Kasumi-1 (cell line): ENCODE results near the gene IGF2R.
"Not testable (repeated sequence)": the region's sequence is repeated elsewhere in the genome, so short reads cannot be mapped to it uniquely, and the experiment has no call there.

Experiments used
- DNase-seq, 2 experiments: peaks; one replicate each; lab custom pipeline; 2025; lab: John Stamatoyannopoulos, UW

The IGF2R gene

DNA sequence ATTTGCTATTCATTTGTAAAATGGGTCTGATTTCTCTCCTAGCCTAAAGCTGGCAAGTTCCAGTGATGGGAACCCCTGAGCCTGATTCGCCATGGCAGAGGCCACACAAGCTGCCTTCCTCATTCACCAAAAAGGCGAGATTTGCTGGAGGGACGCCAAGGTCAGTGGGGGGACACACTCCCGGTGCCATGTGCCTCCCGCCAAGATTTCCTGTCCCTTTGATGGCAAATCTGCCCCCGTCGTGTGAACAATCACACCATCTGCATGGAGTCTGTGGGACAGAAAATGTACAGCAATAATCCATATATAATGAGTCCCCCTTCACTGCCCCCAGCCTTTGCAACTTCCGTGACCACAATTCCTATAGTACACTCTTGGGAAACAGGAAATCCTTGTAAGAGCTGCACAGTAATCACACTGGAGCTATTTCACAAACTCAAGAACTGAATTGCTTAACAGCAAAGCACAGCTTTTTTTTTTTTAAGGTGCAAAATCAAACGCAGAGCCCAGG is 15.7 kb upstream of the IGF2R start:
- DNase-seq: peak; percentile 85 to 88

DNA sequence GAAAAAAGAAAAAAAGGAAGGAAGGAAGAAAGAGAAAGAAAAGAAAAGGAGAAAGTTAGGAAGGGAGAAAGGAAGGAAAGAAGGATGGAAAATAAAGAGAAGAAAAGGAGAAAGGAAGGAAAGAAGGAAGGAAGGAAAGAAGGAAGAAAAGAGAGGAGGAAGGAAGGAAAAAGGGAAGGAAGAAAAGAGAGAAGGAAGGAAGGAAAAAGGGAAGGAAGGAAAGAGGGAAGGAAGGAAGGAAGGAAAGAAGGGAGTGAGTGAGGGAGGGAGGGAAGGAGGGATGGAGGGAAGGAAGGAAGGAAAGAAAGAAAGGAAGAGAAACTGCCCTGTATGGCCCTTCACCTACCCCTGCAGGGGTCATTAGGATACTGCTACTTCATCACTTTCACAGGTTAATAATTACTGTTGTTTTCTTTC is 12.9 kb upstream of the IGF2R start:
- no peak for DNase-seq

DNA sequence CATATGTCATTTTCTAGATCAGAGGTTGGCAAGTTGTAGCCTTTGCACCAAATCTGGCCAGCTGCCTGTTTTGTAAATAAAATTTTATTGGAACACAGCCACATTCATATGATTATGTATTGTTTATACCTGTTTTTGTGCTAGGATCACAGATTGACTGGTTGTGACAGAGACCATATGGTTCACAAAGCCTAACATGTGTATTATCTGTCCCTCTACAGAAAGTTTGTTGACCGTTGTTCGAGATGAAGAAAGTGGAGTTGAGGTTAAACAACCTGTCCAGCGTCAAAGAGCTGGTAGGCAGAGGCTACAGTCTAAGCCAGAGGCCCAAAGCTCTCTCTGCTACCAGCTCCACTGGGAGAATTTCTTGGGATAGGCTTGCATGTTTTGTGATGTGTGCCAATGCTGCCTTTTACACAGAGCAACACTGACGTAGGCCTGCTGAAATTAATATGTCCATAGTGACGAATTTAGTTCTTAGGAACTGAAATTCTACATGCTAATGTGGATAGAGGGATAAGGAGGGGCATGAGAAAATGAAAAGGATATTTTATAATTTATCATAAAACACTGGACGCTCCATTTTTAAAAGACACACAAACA is 11.7 kb upstream of the IGF2R start:
- no peak for DNase-seq

DNA sequence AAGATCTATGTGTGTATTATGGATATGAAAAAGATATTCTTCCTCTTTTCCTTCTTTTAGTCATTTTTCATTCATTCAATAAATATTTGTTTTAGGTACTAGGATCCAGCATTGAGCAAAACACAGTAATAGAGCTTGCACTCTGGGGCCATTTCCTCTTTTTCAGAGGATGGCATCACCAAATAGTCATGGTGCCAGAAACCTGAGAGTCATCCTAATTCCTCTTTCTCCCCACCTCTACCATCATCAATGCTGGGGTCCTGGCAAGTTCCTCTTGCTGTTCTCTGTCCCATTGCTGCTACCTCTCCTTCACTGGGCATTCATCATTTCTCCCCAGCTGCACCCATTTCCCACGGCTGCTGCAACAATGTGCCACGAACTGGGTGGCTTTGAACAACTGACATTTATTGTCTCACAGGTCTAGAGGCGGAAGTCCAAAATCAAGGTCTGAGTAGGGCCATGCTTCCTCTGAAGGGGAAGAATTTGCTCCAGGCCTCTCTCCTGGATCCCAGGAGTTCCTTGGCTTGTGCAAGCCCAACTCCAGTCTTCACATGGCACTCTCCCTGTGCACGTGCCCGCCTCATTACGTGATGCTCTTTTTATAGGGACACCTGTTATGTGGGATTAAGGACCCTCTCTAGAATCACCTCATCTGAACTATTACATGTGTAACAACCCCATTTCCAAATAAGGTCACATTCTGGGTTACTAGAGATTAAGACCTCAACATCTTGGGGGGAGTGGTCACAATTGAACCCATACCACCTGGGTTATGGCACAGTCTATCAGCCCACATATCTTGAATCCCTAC is 9.5 kb upstream of the IGF2R start:
- peak; percentile 60 to 69 for DNase-seq

DNA sequence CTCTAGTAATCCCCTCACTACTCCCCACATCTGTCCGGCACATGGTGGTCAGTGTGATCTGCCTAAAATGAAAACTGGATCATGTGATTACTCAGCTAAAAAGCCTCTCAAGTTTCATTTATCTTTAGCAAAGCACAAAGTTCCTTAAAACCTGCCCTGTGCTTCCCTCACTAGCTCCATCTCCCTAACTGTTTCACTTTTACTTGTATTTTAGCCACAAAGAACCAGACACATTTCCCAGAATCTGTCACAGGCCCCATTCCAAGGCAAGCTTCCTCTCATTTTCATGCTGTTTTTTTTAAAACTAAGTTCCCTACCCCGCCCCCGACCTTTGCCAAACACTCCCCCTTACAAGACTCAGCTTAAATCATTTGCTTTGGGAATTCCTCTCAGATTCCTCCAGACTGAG is 8.9 kb upstream of the IGF2R start:
- no peak for DNase-seq

DNA sequence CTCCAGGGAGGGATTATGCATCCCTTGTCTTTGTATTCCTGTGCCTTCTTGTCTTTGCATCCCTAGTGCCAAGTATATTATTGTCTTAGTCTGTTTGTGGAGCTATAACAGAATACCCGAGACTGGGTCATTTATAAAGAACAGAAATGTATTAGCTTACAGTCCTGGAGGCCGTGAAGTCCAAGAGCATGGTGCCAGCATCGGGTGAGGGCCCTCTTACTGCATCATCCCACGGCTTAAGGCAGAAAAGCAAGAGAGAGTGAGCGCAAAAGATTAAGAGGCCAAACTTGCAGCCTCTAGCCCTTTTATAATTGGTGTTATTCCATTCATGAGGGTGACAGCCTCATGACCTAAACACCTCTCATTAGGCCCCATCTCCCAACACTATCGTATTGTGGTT is 8.4 kb upstream of the IGF2R start:
- DNase-seq: no peak

DNA sequence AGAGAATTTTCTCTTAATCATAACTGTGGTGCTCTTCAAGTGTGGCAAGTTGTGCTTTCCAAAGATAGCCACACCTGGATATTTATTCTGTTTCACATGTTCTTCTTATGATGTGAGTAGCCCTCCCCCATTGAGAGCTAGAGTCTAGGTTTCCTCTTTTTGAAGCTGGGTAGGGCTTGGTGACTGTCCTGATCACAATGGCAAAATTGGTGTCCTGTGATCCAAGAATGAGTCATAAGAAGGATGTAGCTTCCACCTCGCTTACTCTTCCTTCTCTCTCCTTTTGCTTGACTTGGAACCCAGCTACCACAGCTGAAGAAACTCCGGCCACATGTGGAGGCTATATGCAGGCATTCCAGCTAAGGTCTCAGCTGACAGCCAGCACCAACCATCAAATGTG is 7.4 kb upstream of the IGF2R start:
- DNase-seq: peak; percentile 6 to 23

DNA sequence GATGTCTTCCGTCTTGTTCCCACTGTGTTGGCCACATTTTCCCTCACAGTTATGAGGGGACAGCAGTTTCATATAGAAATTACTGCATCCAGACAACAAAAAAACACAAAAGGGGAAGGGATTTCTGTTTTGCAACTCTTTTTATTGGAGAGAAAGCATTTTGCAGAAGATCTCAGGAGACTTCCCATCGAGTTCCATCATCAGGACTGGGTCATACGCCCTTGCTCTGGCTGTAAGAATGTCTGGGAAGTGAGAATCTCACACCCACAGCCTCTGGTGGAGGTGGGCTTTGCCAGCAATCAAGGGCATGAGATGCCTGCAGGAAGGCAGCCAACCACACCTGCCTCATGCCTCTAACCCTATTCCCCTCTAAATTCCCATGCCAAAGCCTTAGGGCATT is 5.8 kb upstream of the IGF2R start:
- no peak for DNase-seq

DNA sequence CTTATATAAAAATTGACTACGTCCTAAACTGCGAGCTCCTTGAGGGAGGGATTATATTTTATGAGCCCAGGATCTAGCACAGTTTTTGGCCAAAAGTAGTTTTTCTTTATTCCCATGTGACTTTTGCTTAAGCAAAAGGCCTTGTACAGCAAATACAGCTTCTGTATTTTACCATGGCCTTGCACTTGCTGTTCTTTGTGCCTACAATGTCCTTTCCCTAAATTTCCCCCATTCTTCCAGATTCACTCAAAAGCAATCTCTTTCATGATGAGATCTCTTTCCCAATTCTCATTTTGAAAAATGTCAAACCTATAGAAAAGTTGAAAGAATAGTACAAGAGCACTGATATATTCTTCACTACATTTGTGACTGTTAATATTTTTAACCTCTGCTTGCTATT is 4.8 kb upstream of the IGF2R start:
- DNase-seq: no peak

DNA sequence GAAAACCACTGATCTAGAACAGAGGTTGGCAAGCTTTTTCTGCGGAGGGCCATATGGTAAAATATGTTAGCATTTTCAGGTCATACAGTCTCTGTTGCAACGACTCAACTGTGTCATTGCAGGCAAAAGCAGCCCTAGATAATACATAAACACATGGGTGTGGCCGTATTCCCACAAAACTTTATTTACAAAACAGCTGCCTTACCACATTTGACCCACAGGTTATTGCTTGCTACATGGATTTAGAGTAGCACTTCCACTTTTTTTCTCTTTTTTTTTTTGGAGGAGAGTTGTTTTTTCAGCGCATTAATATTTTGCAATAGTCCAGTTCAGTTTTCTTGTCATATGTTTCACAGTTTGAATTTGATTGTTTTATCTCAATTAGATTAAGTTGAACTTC is 2.5 kb upstream of the IGF2R start:
- no peak for DNase-seq

DNA sequence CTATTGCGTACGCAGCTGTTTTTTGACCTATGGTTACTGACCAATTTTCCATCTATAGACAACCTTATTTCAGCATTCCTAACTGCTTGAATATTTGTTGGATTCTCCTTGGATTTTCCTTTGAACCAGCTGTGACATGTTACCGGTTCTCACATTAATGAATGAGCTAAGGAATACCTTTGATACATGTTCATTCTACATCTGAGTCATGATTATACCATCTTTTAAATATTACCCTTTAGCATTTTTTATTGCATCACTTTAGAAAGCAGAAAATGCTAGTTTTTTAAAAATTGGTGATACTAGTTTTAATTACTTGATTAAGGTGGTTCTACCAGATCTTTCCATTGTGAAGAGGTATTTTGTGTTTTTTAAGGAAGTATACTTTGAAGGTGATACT is 1.9 kb upstream of the IGF2R start:
- no peak for DNase-seq

DNA sequence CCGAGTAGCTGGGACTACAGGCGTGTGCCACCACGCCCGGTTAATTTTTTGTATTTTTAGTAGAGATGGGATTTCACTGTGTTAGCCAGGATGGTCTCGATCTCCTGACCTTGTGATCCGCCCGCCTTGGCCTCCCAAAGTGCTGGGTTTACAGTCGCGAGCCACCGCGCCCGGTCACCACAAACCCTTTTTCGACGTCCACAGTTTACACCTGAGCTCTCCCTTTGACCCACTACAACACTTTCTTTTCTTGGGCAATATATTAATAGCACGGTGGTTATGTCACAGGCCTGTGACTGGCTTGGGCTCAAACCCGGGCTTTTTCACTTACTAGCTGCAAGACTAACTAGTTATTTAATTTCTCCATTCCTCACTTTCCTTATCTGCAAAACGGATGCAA is 1.3 kb upstream of the IGF2R start:
- DNase-seq: not testable (repeated sequence)

DNA sequence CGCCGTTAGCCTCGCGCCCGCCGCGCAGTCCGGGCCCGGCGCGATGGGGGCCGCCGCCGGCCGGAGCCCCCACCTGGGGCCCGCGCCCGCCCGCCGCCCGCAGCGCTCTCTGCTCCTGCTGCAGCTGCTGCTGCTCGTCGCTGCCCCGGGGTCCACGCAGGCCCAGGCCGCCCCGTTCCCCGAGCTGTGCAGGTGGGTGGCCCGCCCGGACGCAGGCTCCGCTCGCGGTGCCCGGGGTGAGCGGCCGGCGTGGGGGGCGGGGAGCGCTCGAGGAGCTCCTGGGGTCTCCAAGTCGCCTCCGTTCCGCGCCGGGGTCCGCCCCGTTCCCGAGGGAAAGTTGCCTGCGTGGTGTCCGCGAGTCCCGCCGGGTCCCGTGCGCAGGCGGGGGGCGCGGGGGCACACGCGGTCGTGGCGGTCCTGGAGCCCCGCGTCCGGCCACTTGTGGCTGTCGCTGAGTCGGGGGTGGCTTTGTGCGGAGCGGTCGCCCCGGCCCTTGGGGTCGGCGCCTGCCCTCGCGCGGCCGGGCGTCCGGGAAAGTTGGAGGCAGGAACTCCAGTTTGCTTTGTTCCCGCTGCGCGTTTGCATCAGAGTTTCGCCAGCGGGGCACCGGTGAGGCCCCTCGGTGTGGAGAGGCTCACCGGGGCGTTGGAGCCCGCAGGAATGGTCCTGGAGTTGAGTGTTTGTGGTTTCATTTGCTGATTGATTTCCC is 476 bp downstream of the IGF2R start:
- DNase-seq: no peak

DNA sequence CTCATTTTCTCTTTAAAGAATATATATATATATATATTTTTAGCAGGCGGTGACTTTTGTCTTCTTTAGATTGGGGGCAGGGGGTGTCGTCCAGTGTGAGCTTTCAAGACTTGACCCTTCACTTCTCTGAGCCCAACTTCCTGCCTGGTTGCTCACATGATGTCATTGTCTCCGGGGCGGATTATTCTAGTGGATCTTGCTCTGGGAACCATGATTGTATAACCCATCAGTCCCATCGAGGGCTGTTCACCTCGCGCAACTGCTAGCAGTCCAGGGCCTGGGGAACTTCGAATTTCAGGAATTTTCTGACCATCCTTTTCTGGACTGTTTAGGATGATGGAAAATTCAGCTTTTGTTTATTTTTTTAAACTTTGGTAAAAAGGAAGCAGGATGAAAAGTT is 1.0 kb downstream of the IGF2R start:
- DNase-seq: peak; percentile 19 to 21

DNA sequence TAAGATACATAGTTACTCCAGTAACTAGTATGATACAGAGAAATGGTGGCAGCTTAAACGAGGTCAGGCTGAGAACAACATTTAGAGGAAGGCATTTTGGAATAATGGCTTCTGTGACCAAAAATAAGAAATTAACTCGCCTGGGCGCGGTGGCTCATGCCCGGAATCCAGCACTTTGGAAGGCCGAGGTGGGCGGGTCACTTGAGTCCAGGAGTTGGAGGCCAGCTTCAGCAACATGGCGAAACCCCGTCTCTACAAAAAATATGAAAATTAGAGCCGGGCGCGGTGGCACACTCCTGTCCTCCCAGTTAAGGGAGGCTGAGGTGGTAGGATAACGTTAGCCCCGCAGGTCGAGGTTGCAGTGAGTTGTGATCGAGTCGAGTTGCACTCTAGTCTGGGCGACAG is 1.8 kb downstream of the IGF2R start:
- no peak for DNase-seq

DNA sequence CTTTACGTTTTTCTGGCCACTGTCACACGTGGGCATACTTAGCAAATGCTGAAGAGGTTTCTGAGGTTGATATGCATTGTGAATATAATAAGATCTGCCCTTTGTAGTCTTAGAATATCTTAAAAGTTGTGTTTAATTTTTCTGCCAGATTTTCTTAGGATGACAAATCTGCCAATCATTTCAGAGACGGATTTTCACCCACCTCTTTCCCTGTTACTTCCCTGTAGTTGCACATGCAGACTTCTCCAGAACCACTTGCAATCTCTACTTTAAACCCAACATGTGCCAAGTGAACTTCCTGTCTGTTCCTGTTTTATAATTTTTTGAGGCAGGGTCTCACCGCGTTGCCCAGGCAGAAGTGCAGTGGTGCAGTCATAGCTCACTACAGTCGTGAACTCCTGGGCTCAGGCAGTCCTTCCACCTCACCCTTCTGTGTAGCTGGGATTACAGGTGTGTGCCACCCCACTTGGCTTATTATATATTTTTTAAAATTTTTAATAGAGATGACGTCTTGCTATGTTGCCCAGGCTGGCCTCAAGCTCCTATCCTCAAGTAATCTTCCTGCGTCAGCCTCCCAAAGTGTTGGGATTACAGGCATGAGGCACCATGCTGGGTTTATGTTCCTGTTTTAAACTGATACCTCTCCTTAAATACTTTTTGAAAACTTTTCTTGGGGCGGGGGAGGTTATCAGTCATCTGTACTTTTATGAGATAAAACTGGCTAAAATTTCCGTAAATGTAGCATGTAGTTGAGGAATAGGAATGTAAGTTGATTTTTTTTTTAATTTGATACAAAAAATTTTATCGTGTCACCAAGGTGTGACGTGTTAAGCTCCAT is 2.7 kb downstream of the IGF2R start:
- no peak for DNase-seq

DNA sequence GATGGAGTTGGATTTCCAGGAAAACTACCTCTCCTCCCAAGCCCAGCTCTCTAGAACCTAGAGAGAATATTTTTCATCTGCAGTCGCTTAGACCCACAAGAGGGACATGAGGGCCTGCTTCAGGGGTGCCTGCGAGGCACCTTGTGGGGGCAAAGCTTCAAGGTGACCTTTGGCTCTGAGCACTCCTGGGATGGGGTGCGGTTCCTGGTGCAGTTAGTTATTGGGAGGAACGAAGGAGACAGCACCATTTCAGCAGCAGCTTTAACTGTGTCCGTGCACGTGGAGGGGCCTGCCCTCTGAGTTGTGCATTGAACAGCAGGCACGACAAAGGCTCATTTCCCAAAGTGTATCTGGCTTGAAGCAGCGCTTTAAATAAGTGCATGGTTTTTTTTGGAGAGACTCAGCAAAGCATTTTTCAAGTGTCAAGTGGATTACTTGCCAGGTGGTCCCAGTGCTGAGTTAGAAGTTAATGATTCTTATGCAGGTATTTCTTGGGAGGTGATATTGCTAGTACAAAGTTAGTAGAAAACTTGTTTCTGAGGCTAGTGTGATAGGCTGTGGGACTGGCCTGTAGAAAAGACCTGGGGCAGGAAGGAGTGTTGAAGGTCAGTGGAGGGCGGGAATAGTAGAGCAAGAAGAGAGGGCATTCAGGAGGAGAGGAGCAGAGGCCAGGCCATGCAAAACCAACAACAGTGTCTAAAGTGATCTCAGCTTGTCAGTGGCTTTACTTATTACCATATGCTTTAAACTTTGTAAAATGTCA is 3.8 kb downstream of the IGF2R start:
- DNase-seq: no peak

DNA sequence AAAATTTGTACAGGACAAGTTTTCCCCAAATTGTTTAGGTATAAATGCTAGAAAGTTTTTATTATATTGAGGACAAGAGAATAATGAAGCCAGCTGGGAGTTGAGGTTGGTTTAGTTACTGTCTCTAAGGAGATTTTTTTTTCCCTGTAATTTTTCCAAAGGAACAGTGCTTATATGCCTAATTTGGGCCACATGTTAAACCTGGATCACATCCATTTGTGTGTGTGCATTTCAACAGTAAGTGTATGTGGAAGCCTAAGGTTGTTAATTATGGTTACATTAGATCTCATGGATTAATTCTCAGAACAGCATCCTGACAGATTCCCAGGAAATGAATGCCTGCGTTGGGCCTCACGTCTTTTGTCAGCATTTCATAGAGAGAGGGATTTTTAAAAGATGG is 4.5 kb downstream of the IGF2R start:
- no peak for DNase-seq

DNA sequence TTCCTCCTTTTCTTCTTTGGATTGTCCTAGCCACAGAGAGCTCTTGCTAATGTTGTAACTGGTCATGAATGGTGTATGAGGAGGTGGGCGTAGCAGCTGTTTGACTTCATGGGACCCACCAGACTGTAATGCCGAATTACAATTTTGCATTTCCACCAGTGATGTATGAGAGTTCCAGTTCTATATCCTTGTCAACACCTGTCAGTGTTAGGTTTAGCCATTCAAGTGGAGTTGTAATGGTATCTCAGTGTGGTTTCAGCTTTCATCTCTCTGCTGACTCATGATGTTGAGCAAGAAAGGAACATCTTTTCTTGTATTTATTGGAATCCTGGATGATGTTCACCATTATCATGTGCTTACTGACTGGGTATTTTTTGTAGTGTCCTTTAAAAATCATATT is 5.1 kb downstream of the IGF2R start:
- peak; percentile 20 to 47 for DNase-seq

DNA sequence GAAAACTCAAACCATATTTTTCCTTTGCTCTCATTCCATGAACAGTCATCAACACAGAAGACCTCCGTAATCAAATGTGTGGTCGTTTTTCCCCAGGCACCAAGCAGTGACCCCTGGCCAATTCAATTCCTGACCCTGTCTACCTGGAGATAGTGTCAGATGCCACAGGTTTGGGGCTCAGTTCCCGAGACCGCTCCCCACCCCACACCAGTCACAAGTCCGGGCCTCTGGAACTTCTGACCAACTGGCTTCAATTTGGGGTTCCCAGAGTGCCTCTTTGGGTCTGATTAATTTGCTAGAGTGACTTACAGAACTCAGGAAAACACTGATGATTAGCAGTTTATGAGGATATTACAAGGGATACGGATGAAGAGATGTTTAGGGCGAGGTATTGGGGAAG is 6.0 kb downstream of the IGF2R start:
- DNase-seq: no peak

DNA sequence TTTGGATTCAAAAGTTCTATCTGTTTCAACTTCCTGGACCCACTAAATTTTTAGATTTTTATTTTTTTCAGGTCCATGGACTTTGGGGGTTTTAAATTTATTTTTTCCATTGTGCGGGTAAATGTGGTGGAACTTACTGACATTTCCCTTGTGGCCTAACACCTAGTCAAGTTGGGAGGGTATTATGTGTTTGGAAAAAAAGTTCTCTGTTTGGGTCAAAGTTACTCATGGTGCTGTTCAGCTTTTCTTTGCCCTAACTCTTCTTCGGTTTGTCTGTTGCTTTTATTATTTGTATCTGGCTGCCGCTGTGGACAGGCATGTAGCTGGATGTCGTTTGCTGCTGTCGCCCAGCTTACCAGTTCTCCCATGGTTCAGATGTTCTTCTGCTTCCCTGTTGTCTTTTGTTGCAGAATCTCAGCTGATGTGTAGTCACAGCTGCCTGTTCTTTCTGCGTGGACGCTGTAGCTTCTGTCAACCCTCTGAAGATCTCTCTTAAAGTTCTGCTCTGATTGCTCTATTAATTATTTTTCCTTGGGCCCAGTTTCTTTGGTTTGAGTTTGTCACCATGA is 7.9 kb downstream of the IGF2R start:
- DNase-seq: no peak
